GM12878 (cell line): ENCODE data around the gene EYA4.

Experiments
- EP300 ChIP-seq, 2 experiments: fragments of 150-350 bp in 1 of 2; IDR thresholded peaks; 2 replicates each; pipeline ENCODE4 v1.6.1; 2011 to 2012; ENCODE audit warnings: low read depth in 2 of 2, low read length in 2 of 2, borderline replicate concordance in 1 of 2, improper control_type of control experiment in 1 of 2, inconsistent platforms in 1 of 2; ENCODE audit not compliant: control insufficient read depth in 1 of 2
- NBN ChIP-seq: fragments of 450-650 bp; IDR thresholded peaks from 2 replicates; pipeline ENCODE4 v1.6.1; 2016
- YY1 ChIP-seq: IDR thresholded peaks from 2 replicates; pipeline ENCODE4 v1.6.1; 2011; ENCODE audit warnings: low read depth, mild to moderate bottlenecking, low read length

- no peak for TF ChIP-seq YY1
- no peak for TF ChIP-seq EP300 (IDR thresholded peaks at IDR 0.05; ENCODE audit: borderline replicate concordance in 1 of 2, control insufficient read depth in 1 of 2, low read depth in 2 of 2, low read length in 2 of 2)
- TF ChIP-seq NBN = no peak
These were observed 47.8 kb upstream of the EYA4 start for GRCh38 chr6:133193396-133193795.
